ENCODE data around the gene PCDHB10. TPM values are rescaled to one million over a fixed set of nuclear protein-coding genes. Genes with fewer than 3 reads are reported as not detected.
"Not testable (repeated sequence)": the region's sequence is repeated elsewhere in the genome, so short reads cannot be mapped to it uniquely, and the experiment has no call there.

PCDHB10 gene
- total and polyA plus RNA-seq, 7 donors = 0.13 to 0.29 (median 0.26) TPM

DNA sequence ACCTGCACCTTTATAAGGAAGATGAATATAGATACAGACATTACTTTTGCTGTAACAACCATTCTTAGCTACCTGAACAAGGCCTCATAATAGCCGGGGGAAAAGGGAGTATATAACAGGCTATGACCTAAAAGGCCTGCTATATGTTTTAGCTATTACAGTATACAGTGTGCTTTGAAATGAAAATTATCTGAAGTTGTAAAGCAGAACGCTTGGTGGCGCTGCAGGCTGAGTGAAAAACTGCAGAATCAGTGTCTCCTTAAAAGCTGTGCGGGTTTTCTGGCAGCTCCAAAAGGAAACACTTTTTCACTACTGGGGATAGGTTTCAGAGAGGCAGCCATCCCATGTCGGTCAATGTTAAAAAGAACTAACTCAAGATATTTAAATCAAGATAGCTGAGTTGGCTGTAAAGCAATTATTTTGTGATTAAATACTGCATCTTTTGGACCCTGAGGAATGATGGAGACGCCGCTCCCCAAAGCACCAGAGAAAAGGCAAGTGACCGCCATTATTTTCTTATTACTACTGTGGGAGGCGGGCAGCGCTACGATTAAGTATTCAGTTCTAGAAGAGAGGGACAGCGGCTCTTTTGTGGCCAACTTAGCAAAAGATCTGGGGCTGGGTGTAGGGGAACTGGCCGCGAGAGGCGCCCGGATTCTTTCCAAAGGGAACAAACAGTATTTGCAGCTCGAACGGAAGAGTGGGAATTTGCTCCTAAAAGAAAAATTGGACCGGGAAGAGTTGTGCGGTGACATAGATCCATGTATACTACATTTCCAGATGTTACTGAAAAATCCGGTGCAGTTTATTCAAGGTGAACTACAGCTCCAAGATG lies 36.4 kb upstream of the PCDHB10 start:
- DNase-seq (no peak), ATAC-seq (no peak)
- Histone ChIP-seq H3K4me3 (no peak overlapping the region), H3K4me1 (no peaks in the 10 kb centered on the region), H3K27me3 (ENCODE audit: insufficient read depth in 3 of 3, low read length in 2 of 3) (peaks cover 3 to 21% (median 13%) of the 10 kb centered on the region in 3 donors), H3K27ac (no peak overlapping the region), H3K36me3 (ENCODE audit: insufficient read depth in 1 of 2, low read depth in 1 of 2) (no peaks in the 10 kb centered on the region), H3K9me3 (peaks cover 8% of the 10 kb centered on the region)
- intact Hi-C loops (cut with DNase I) = no loop called here
- TF ChIP-seq, protein P1, sequence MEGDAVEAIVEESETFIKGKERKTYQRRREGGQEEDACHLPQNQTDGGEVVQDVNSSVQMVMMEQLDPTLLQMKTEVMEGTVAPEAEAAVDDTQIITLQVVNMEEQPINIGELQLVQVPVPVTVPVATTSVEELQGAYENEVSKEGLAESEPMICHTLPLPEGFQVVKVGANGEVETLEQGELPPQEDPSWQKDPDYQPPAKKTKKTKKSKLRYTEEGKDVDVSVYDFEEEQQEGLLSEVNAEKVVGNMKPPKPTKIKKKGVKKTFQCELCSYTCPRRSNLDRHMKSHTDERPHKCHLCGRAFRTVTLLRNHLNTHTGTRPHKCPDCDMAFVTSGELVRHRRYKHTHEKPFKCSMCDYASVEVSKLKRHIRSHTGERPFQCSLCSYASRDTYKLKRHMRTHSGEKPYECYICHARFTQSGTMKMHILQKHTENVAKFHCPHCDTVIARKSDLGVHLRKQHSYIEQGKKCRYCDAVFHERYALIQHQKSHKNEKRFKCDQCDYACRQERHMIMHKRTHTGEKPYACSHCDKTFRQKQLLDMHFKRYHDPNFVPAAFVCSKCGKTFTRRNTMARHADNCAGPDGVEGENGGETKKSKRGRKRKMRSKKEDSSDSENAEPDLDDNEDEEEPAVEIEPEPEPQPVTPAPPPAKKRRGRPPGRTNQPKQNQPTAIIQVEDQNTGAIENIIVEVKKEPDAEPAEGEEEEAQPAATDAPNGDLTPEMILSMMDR (IDR thresholded peaks at IDR 0.05) = no peak
- 24 to 32% (median 29%) methylated on average over 21 of the region's 21 CpGs for WGBS, 3 donors

DNA sequence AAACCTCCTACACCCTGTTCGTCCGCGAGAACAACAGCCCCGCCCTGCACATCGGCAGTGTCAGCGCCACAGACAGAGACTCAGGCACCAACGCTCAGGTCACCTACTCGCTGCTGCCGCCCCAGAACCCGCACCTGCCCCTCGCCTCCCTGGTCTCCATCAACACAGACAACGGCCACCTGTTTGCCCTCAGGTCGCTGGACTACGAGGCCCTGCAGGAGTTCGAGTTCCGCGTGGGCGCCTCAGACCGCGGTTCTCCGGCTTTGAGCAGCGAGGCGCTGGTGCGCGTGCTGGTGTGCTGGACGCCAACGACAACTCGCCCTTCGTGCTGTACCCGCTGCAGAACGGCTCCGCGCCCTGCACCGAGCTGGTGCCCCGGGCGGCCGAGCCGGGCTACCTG lies 34.8 kb upstream of the PCDHB10 start:
- H3K4me3 ChIP-seq; H3K4me1 ChIP-seq; intact Hi-C loops (cut with DNase I); ATAC-seq; H3K9me3 ChIP-seq; DNase-seq; H3K27ac ChIP-seq; H3K36me3 ChIP-seq (ENCODE audit: insufficient read depth in 1 of 2, low read depth in 1 of 2): not testable (repeated sequence)
- WGBS, 3 donors = 27 to 36% (median 35%) methylated on average over 33 to 38 of the region's 38 CpGs
- peaks cover 3 to 21% (median 9%) of the 10 kb centered on the region in 3 donors for H3K27me3 ChIP-seq (ENCODE audit: insufficient read depth in 3 of 3, low read length in 2 of 3)

DNA sequence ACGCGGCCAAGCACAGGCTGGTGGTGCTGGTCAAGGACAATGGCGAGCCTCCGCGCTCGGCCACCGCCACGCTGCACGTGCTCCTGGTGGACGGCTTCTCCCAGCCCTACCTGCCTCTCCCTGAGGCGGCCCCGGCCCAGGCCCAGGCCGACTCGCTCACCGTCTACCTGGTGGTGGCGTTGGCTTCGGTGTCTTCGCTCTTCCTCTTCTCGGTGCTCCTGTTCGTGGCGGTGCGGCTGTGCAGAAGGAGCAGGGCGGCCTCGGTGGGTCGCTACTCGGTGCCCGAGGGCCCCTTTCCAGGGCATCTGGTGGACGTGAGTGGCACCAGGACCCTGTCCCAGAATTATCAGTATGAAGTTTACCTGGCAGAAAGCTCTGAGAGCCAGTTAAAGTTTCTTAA lies 34.3 kb upstream of the PCDHB10 start:
- intact Hi-C loops (cut with DNase I) = not testable (repeated sequence)
- H3K27me3 ChIP-seq (ENCODE audit: insufficient read depth in 3 of 3, low read length in 2 of 3) = peaks cover 3 to 21% (median 8%) of the 10 kb centered on the region in 3 donors

DNA sequence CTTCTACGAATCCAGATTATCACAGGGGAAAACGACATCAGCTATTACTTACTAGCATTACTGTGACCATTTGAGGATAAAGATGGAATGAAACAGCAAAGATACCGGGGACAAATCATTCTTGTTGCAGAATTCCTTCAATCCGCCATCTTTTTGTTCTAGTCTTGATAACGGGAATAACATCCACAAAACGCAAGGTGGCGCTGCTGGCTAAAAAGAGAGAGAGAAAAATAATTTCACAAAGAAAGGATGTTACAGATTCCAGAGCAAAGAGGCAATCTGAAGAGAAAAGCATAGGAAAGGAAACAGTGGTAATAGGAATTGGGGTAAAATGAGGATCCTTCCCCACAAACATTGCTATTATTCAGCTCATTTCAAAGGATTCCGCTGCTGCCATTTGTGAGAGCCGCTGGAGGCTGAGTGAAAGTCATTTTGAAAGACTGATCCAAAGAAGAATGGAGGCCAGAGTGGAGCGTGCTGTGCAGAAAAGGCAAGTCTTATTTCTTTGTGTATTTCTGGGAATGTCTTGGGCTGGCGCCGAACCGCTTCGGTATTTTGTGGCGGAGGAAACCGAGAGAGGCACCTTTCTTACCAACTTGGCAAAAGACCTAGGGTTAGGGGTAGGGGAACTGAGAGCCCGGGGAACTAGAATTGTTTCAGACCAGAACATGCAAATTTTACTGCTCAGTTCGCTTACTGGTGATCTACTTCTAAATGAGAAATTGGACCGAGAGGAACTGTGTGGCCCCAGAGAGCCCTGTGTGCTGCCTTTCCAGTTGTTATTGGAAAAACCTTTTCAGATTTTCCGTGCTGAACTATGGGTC lies 19.6 kb upstream of the PCDHB10 start, which contains the start of gene PCDHB7:
PCDHB7 (plus strand) TSS at position 264 of the 824 bp plus-strand sequence; CDS start at position 456, 192 bp downstream.
- Histone ChIP-seq H3K36me3 (ENCODE audit: insufficient read depth in 1 of 2, low read depth in 1 of 2) (no peaks in the 10 kb centered on the region), H3K4me3 (peak within 1 kb of the TSS; percentile 31), H3K9me3 (peaks cover 2% of the 10 kb centered on the region), H3K27me3 (ENCODE audit: insufficient read depth in 3 of 3, low read length in 2 of 3) (peaks cover 0 to 40% (median 7%) of the 10 kb centered on the region in 3 donors), H3K27ac (no peak within 1 kb of the TSS), H3K4me1 (no peaks in the 10 kb centered on the region)
- 17 to 31% (median 26%) methylated on average over 20 of the region's 20 CpGs for WGBS, 3 donors
- intact Hi-C loops (cut with DNase I) = no loop called here
- no peak for DNase-seq
- no peak for ATAC-seq
- TF ChIP-seq, protein P1 (IDR thresholded peaks at IDR 0.05) = peak; percentile 32

More for the DNA sequence above, 34.3 kb upstream of the PCDHB10 start:
- H3K4me3 ChIP-seq; H3K27ac ChIP-seq; H3K36me3 ChIP-seq (ENCODE audit: insufficient read depth in 1 of 2, low read depth in 1 of 2); H3K9me3 ChIP-seq; ATAC-seq; DNase-seq; H3K4me1 ChIP-seq: not testable (repeated sequence)
- 23 to 38% (median 36%) methylated on average over 15 to 20 of the region's 28 CpGs for WGBS, 3 donors

DNA sequence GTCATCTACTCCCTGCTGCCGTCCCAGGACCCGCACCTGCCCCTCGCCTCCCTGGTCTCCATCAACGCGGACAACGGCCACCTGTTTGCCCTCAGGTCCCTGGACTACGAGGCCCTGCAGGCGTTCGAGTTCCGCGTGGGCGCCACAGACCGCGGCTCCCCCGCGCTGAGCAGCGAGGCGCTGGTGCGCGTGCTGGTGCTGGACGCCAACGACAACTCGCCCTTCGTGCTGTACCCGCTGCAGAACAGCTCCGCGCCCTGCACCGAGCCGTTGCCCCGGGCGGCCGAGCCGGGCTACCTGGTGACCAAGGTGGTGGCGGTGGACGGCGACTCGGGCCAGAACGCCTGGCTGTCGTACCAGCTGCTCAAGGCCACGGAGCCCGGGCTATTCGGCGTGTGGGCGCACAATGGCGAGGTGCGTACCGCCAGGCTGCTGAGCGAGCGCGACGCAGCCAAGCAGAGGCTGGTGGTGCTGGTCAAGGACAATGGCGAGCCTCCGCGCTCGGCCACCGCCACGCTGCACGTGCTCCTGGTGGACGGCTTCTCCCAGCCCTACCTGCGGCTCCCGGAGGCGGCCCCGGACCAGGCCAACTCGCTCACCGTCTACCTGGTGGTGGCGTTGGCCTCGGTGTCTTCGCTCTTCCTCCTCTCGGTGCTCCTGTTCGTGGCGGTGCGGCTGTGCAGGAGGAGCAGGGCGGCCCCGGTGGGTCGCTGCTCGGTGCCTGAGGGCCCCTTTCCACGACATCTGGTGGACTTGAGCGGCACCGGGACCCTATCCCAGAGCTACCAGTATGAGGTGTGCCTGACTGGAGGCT lies 17.7 kb upstream of the PCDHB10 start:
- 32 to 43% (median 39%) methylated on average over 52 to 79 of the region's 79 CpGs for WGBS, 3 donors
- not testable (repeated sequence) for DNase-seq; H3K4me1 ChIP-seq; H3K4me3 ChIP-seq; H3K9me3 ChIP-seq; ATAC-seq; H3K27ac ChIP-seq; H3K36me3 ChIP-seq (ENCODE audit: insufficient read depth in 1 of 2, low read depth in 1 of 2)
- H3K27me3 ChIP-seq (ENCODE audit: insufficient read depth in 3 of 3, low read length in 2 of 3) = peaks cover 0 to 43% (median 4%) of the 10 kb centered on the region in 3 donors
- intact Hi-C loops (cut with DNase I) = loop anchor here in 1 of 2 donors (5.0 kb wide), 1 partner anchor 1152 kb away; no protein-coding TSS in a partner anchor
